K562 (cell line): Measurements from ENCODE around the gene SELPLG. TPM values are rescaled to one million over a fixed set of nuclear protein-coding genes. Genes with fewer than 3 reads are reported as not detected.

Source experiments
- CTBP1 ChIP-seq: fragments of 450-650 bp; IDR thresholded peaks from 2 replicates; pipeline ENCODE4 v1.6.1; 2016; ENCODE audit warnings: borderline replicate concordance
- EP400 ChIP-seq: fragments of 450-650 bp; IDR thresholded peaks from 2 replicates; pipeline ENCODE4 v1.6.1; 2017; ENCODE audit warnings: antibody characterized with exemption, mild to moderate bottlenecking, moderate library complexity
- FOXK2 ChIP-seq, 2 experiments: fragments of 450-650 bp; IDR thresholded peaks in 1 of 2; conservative IDR thresholded peaks in 1 of 2; 2 replicates each; pipeline ENCODE4 v1.6.1; 2016; ENCODE audit warnings: low read depth in 2 of 2, mild to moderate bottlenecking in 1 of 2
- KLF1 ChIP-seq: fragments of 450-650 bp; IDR thresholded peaks from 2 replicates; pipeline ENCODE4 v1.6.1; 2016; ENCODE audit warnings: missing genetic modification characterization, missing compliant biosample characterization
- MYNN ChIP-seq, 2 experiments: sonication (generic); formaldehyde crosslinking in 1 of 2; IDR thresholded peaks; 2 replicates each; pipeline versions ENCODE4 v1.5.0 to v1.6.1; 2016 to 2020; ENCODE audit warnings: antibody characterized with exemption in 1 of 2, missing genetic modification reagents in 1 of 2
- POLR2A ChIP-seq: fragments of 450-650 bp; conservative IDR thresholded peaks from 2 replicates; pipeline ENCODE4 v1.6.1; 2016
- SIN3A ChIP-seq, 2 experiments: fragments of 150-350 bp in 1 of 2; IDR thresholded peaks; 2 replicates each; pipeline ENCODE4 v1.6.1; 2011 to 2016; ENCODE audit warnings: borderline replicate concordance in 2 of 2, low read depth in 2 of 2, low read length in 2 of 2, mild to moderate bottlenecking in 2 of 2, moderate library complexity in 2 of 2; ENCODE audit not compliant: control insufficient read depth in 1 of 2
- TARDBP ChIP-seq: fragments of 450-650 bp; IDR thresholded peaks from 2 replicates; pipeline ENCODE4 v1.6.1; 2016
- TBL1XR1 ChIP-seq, 2 experiments: IDR thresholded peaks; 2 replicates each; pipeline ENCODE4 v1.6.1; 2012; ENCODE audit warnings: improper control_type of control experiment in 2 of 2, low read length in 2 of 2, mild to moderate bottlenecking in 1 of 2
- XRCC3 ChIP-seq: fragments of 450-650 bp; IDR thresholded peaks from 2 replicates; pipeline ENCODE4 v1.6.1; 2017; ENCODE audit warnings: mild to moderate bottlenecking, moderate library complexity
- ZMIZ1 ChIP-seq, 2 experiments: fragments of 150-350 bp in 1 of 2; IDR thresholded peaks; 2 replicates each; pipeline ENCODE4 v1.6.1; 2012 to 2016; ENCODE audit warnings: low read depth in 2 of 2, low read length in 2 of 2, mild to moderate bottlenecking in 1 of 2, moderate library complexity in 1 of 2
- ZNF24 ChIP-seq: fragments of 450-650 bp; IDR thresholded peaks from 2 replicates; pipeline ENCODE4 v1.6.1; 2016
- ZNF280B ChIP-seq: fragments of 250-450 bp; sonication (Bioruptor Pico); IDR thresholded peaks from 2 replicates; pipeline ENCODE4 v1.5.1; 2021; ENCODE audit warnings: mild to moderate bottlenecking
- ZNF384 ChIP-seq: IDR thresholded peaks from 2 replicates; pipeline ENCODE4 v1.6.1; 2012; ENCODE audit warnings: low read depth, low read length, improper control_type of control experiment
- polyA plus RNA-seq, 8 experiments: library from polyadenylated mRNA; depleted of rRNA in 4 of 8; stranded (reverse) in 5 of 8; unstranded in 3 of 8; fragments of >200 nt; fragmentation: Nextera tagmentation in 2 of 8; fragmentation: Illumina TruSeq in 1 of 8; extraction: Ambion mirVana in 2 of 8; extraction: Trizol in 1 of 8; gene quantifications; 2 replicates each; pipeline versions ENCODE4 v1.2.1 to v1.2.3, GENCODE V29; 2011 to 2014; ENCODE audit warnings: inconsistent platforms in 1 of 8, missing spikeins in 1 of 8
- total RNA-seq, 7 experiments: library from RNA; depleted of rRNA in 6 of 7; stranded (reverse); fragments of >200 nt in 6 of 7; fragmentation: Illumina TruSeq in 2 of 7; extraction: Trizol in 2 of 7; gene quantifications; 2 replicates each; pipeline versions ENCODE4 v1.2.1 to v1.2.3, GENCODE V29; 2011 to 2021; ENCODE audit warnings: low replicate concordance in 1 of 7
- TF ChIP-seq, protein P1 (sequence below), 3 experiments: fragments of 200-800 bp in 1 of 3; fragments of 250-450 bp in 1 of 3; fragments of 450-650 bp in 1 of 3; sonication (Bioruptor Pico) in 1 of 3; sonication (Bioruptor generic) in 1 of 3; formaldehyde crosslinking in 1 of 3; IDR thresholded peaks; 2 replicates each; pipeline versions ENCODE4 v1.6.1 to v1.8.0; 2016 to 2022; ENCODE audit warnings: mild to moderate bottlenecking in 2 of 3, missing genetic modification characterization in 2 of 3, missing compliant biosample characterization in 1 of 3, moderate library complexity in 1 of 3
- TF ChIP-seq, protein P2 (sequence below): sonication (generic); formaldehyde crosslinking; IDR thresholded peaks from 2 replicates; pipeline ENCODE4 v1.8.1; 2023; ENCODE audit warnings: mild to moderate bottlenecking, missing genetic modification reagents

SELPLG gene
- total and polyA plus RNA-seq, 9 of the 15 experiments (the other 6 are each of a cell fraction or from before 2014, with no cell fraction given) = 0.22 to 10.2 (median 1.7) TPM

DNA sequence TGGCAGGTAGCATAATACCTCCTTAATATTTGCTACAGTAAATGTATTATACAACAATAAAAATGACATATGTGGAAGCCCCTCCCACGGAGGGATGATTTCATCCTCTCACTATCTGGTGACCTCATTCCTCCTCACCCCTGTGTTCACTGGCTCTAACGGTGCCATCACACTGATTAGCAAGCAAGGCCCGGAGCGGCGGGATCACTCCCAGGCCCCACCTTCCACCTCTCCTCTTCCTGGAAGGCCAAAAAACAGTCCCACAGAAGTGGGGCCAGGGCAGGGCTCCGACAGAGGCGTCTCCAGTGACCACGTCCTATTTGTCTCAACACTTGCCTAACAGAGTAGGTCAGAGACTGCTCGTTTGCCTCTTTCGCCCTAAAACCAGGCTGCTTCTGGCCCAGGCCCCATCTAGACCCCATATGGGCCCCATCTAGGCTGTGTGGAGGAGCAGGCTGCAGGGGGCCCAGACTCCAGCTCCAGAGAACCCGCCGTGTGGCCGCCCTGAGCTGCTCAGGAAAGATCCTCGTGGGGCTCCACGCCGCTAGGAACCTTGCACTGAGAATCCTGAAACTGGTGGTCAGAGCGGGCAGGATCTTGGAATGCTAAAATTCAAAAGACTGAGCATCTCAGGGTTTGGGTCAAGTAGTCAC is 3.7 kb downstream of the SELPLG start (continued):
- TF ChIP-seq, protein P1, sequence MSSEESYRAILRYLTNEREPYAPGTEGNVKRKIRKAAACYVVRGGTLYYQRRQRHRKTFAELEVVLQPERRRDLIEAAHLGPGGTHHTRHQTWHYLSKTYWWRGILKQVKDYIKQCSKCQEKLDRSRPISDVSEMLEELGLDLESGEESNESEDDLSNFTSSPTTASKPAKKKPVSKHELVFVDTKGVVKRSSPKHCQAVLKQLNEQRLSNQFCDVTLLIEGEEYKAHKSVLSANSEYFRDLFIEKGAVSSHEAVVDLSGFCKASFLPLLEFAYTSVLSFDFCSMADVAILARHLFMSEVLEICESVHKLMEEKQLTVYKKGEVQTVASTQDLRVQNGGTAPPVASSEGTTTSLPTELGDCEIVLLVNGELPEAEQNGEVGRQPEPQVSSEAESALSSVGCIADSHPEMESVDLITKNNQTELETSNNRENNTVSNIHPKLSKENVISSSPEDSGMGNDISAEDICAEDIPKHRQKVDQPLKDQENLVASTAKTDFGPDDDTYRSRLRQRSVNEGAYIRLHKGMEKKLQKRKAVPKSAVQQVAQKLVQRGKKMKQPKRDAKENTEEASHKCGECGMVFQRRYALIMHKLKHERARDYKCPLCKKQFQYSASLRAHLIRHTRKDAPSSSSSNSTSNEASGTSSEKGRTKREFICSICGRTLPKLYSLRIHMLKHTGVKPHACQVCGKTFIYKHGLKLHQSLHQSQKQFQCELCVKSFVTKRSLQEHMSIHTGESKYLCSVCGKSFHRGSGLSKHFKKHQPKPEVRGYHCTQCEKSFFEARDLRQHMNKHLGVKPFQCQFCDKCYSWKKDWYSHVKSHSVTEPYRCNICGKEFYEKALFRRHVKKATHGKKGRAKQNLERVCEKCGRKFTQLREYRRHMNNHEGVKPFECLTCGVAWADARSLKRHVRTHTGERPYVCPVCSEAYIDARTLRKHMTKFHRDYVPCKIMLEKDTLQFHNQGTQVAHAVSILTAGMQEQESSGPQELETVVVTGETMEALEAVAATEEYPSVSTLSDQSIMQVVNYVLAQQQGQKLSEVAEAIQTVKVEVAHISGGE (CRISPR knock-in tag; IDR thresholded peaks at IDR 0.05) = peak in 1 of 3 experiments; percentile 34; a peak in 1 of 6 replicates
- peak; percentile 24 to 89; a peak in 2 of 4 replicates for TF ChIP-seq TBL1XR1 (IDR thresholded peaks at IDR 0.05; ENCODE audit: low read length in 2 of 2)
- peak; percentile 94 for TF ChIP-seq POLR2A
- TF ChIP-seq XRCC3 = no peak
- TF ChIP-seq ZNF280B (CRISPR knock-in tag) = no peak
- TF ChIP-seq KLF1 (tag) = no peak
- TF ChIP-seq ZMIZ1 (IDR thresholded peaks at IDR 0.05; ENCODE audit: low read depth in 2 of 2, low read length in 2 of 2) = peak in 1 of 2 experiments; percentile 47; a peak in 1 of 4 replicates
- peak; percentile 71; the same call in 1 of the 2 replicates for TF ChIP-seq CTBP1
- TF ChIP-seq EP400 = peak; percentile 64
- 0 out of 2 replicates have a peak, but pooled peaks have one; percentile 8 for TF ChIP-seq ZNF24
- TF ChIP-seq SIN3A (IDR thresholded peaks at IDR 0.05; ENCODE audit: borderline replicate concordance in 2 of 2, control insufficient read depth in 1 of 2, low read depth in 2 of 2, low read length in 2 of 2) = 0 out of 4 replicates have a peak, but pooled peaks of 1 of the 2 experiments have one; percentile 16
- peak in 1 of 2 experiments; percentile 51; a peak in 2 of 4 replicates for TF ChIP-seq FOXK2 (conservative IDR thresholded peaks at IDR 0.05 in 1 of 2, IDR thresholded peaks at IDR 0.05 in 1 of 2; ENCODE audit: low read depth in 2 of 2)
- TF ChIP-seq, protein P2, sequence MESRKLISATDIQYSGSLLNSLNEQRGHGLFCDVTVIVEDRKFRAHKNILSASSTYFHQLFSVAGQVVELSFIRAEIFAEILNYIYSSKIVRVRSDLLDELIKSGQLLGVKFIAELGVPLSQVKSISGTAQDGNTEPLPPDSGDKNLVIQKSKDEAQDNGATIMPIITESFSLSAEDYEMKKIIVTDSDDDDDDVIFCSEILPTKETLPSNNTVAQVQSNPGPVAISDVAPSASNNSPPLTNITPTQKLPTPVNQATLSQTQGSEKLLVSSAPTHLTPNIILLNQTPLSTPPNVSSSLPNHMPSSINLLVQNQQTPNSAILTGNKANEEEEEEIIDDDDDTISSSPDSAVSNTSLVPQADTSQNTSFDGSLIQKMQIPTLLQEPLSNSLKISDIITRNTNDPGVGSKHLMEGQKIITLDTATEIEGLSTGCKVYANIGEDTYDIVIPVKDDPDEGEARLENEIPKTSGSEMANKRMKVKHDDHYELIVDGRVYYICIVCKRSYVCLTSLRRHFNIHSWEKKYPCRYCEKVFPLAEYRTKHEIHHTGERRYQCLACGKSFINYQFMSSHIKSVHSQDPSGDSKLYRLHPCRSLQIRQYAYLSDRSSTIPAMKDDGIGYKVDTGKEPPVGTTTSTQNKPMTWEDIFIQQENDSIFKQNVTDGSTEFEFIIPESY (CRISPR knock-in tag) = peak; percentile 49; the same call in 1 of the 2 replicates
- TF ChIP-seq ZNF384 = 0 out of 2 replicates have a peak, but pooled peaks have one; percentile 22
- peak; percentile 57; the same call in 1 of the 2 replicates for TF ChIP-seq MYNN (IDR thresholded peaks at IDR 0.05)
- TF ChIP-seq MYNN (CRISPR knock-in tag; IDR thresholded peaks at IDR 0.05) = no peak
- peak; percentile 61; the same call in 1 of the 2 replicates for TF ChIP-seq TARDBP
